ENCODE results near the gene CDKN3. TPM values are rescaled to one million over a fixed set of nuclear protein-coding genes. Genes with fewer than 3 reads are reported as not detected.
"Not testable (repeated sequence)": the region's sequence is repeated elsewhere in the genome, so short reads cannot be mapped to it uniquely, and the experiment has no call there.

The CDKN3 gene
- total RNA-seq, 2 experiments from 2014 or later, result 150 to 157 TPM

GRCh38 chr14:54440873-54441868, 44.4 kb downstream of the CDKN3 start, which contains the start of gene CNIH1:
CNIH1 (minus strand) TSS chr14:54441374; CDS start chr14:54441327, 47 bp downstream.
- TF ChIP-seq EZH2phosphoT487 (IDR thresholded peaks at IDR 0.05; ENCODE audit: borderline replicate concordance, low read depth, low read length) (no peak), CTCF (conservative IDR thresholded peaks at IDR 0.05; ENCODE audit: low read length) (peak; percentile 94)
- Histone ChIP-seq H3K79me2 (ENCODE audit: insufficient read depth, low read depth, low read length) (peaks cover 46% of the 10 kb centered on the region), H3K4me3 (ENCODE audit: low read depth, low read length, poor library complexity, severe bottlenecking) (peak within 1 kb of the TSS; percentile 86), H3K9me2 (ENCODE audit: insufficient read depth, low read length) (no peaks in the 10 kb centered on the region), H3K27ac (ENCODE audit: low read depth, low read length, poor library complexity, severe bottlenecking) (peak within 1 kb of the TSS; percentile 77), H3K4me2 (ENCODE audit: low read length) (peak within 1 kb of the TSS; percentile 91), H3K36me3 (ENCODE audit: insufficient read depth, low read length) (peaks cover 33% of the 10 kb centered on the region), H3K4me1 (ENCODE audit: insufficient read depth, low read length, poor library complexity, severe bottlenecking) (peaks cover 47% of the 10 kb centered on the region), H2AFZ (ENCODE audit: low read length) (peak within 1 kb of the TSS; percentile 99), H3K9me3 (ENCODE audit: low read length) (no peaks in the 10 kb centered on the region), H4K20me1 (ENCODE audit: insufficient read depth, low read length) (peaks cover 29% of the 10 kb centered on the region)
- ChIA-PET POLR2A (interaction anchor here (0.6 to 1.1 kb wide), 4 partner anchors 9 to 306 kb away, joined by 3 to 7 read pairs (median 4); partner anchors contain the start of gene CDKN3), CTCF (ENCODE audit: unreplicated experiment) (interaction anchor here (0.6 kb wide), 2 partner anchors 47 to 438 kb away, joined by 3 read pairs; partner anchors contain the start of gene GMFB)
- DNase-seq (ENCODE audit: low spot score), result peak; percentile 94
- intact Hi-C loops (cut with micrococcal nuclease; ENCODE audit: unreplicated experiment), result loop anchor here (1.0 to 2.0 kb wide), 3 partner anchors 42 to 75 kb away; partner anchors contain the start of gene CDKN3
- BruUV-seq (replicated peaks), result no TSS peak

- H3K27ac ChIP-seq (ENCODE audit: low read depth, low read length, poor library complexity, severe bottlenecking); H3K4me3 ChIP-seq (ENCODE audit: low read depth, low read length, poor library complexity, severe bottlenecking); H3K9me3 ChIP-seq (ENCODE audit: low read length); DNase-seq (ENCODE audit: low spot score); H2AFZ ChIP-seq (ENCODE audit: low read length); CTCF ChIA-PET (ENCODE audit: unreplicated experiment); H3K4me2 ChIP-seq (ENCODE audit: low read length); H3K9me2 ChIP-seq (ENCODE audit: insufficient read depth, low read length); intact Hi-C loops (cut with micrococcal nuclease; ENCODE audit: unreplicated experiment); BruUV-seq (replicated peaks): not testable (repeated sequence)
- POLR2A ChIA-PET, result interaction anchor here (1.2 kb wide), 1 partner anchor 46 kb away, joined by 5 read pairs; the partner anchor contains the start of gene CDKN3
- Histone ChIP-seq H3K79me2 (ENCODE audit: insufficient read depth, low read depth, low read length) (peaks cover 28% of the 10 kb centered on the region), H4K20me1 (ENCODE audit: insufficient read depth, low read length) (peaks cover 20% of the 10 kb centered on the region), H3K36me3 (ENCODE audit: insufficient read depth, low read length) (peaks cover 22% of the 10 kb centered on the region), H3K4me1 (ENCODE audit: insufficient read depth, low read length, poor library complexity, severe bottlenecking) (peaks cover 30% of the 10 kb centered on the region)
Observed at GRCh38 chr14:54442961-54443360, 46.2 kb downstream of the CDKN3 start.

- peaks cover 12% of the 10 kb centered on the region for H4K20me1 ChIP-seq (ENCODE audit: insufficient read depth, low read length)
- no peak overlapping the region for H2AFZ ChIP-seq (ENCODE audit: low read length)
- H3K4me3 ChIP-seq (ENCODE audit: low read depth, low read length, poor library complexity, severe bottlenecking), result no peak overlapping the region
- H3K4me1 ChIP-seq (ENCODE audit: insufficient read depth, low read length, poor library complexity, severe bottlenecking), result peaks cover 19% of the 10 kb centered on the region
- TF ChIP-seq CTCF (conservative IDR thresholded peaks at IDR 0.05; ENCODE audit: low read length) (no peak), EZH2phosphoT487 (IDR thresholded peaks at IDR 0.05; ENCODE audit: borderline replicate concordance, low read depth, low read length) (no peak)
- H3K27ac ChIP-seq (ENCODE audit: low read depth, low read length, poor library complexity, severe bottlenecking), result no peak overlapping the region
- POLR2A ChIA-PET, result interaction anchor here (1.0 to 1.2 kb wide), 2 partner anchors 10 to 12 kb away, joined by 3 read pairs; no protein-coding TSS in a partner anchor
- H3K36me3 ChIP-seq (ENCODE audit: insufficient read depth, low read length), result peaks cover 13% of the 10 kb centered on the region
- peaks cover 18% of the 10 kb centered on the region for H3K79me2 ChIP-seq (ENCODE audit: insufficient read depth, low read depth, low read length)
- CTCF ChIA-PET (ENCODE audit: unreplicated experiment), result no interaction called here
- no peak for DNase-seq (ENCODE audit: low spot score)
- BruUV-seq (replicated peaks), result no TSS peak
- no peaks in the 10 kb centered on the region for H3K9me3 ChIP-seq (ENCODE audit: low read length)
- intact Hi-C loops (cut with micrococcal nuclease; ENCODE audit: unreplicated experiment), result no loop called here
- H3K9me2 ChIP-seq (ENCODE audit: insufficient read depth, low read length), result no peaks in the 10 kb centered on the region
- H3K4me2 ChIP-seq (ENCODE audit: low read length), result no peak overlapping the region
Observed at GRCh38 chr14:54443981-54444380, 47.2 kb downstream of the CDKN3 start.

All from OCI-LY7 (cell line).